SK-N-SH treated with all-trans-retinoic acid at 6 μM for 48 hours (cell line): Measurements from ENCODE around the gene PDZK1IP1.

Source experiments
- ATAC-seq: fragments of 200-7000 bp; cut with Tn5 transposase; 3 replicates; pipeline ENCODE4 v1.9.1; 2020; ENCODE audit warnings: mild to moderate bottlenecking, moderate library complexity
- BACH2 ChIP-seq: fragments of 250-450 bp; sonication (Bioruptor Pico); IDR thresholded peaks from 2 replicates; pipeline ENCODE4 v1.9.0; 2021; ENCODE audit warnings: mild to moderate bottlenecking, borderline replicate concordance
- CSDC2 ChIP-seq: fragments of 250-450 bp; sonication (Bioruptor Pico); IDR thresholded peaks from 2 replicates; pipeline ENCODE4 v1.5.0; 2020; ENCODE audit warnings: mild to moderate bottlenecking, moderate library complexity
- CSRNP3 ChIP-seq: fragments of 250-450 bp; sonication (Bioruptor Pico); IDR thresholded peaks from 2 replicates; pipeline ENCODE4 v1.5.1; 2021; ENCODE audit warnings: mild to moderate bottlenecking, moderate library complexity
- ESRRG ChIP-seq: fragments of 250-450 bp; sonication (Bioruptor Pico); IDR thresholded peaks from 2 replicates; pipeline ENCODE4 v1.6.1; 2021; ENCODE audit warnings: mild to moderate bottlenecking
- GLIS3 ChIP-seq: fragments of 250-450 bp; sonication (Bioruptor Pico); IDR thresholded peaks from 2 replicates; pipeline ENCODE4 v1.5.0; 2020; ENCODE audit warnings: mild to moderate bottlenecking, moderate library complexity
- ISL1 ChIP-seq: fragments of 250-450 bp; sonication (Bioruptor Pico); IDR thresholded peaks from 2 replicates; pipeline ENCODE4 v2.1.2; 2022; ENCODE audit warnings: mild to moderate bottlenecking, moderate library complexity
- OSR1 ChIP-seq: fragments of 250-450 bp; sonication (Bioruptor Pico); IDR thresholded peaks from 2 replicates; pipeline ENCODE4 v1.8.0; 2022; ENCODE audit warnings: moderate library complexity, mild to moderate bottlenecking, inconsistent platforms
- PATZ1 ChIP-seq: fragments of 250-450 bp; sonication (Bioruptor Pico); IDR thresholded peaks from 2 replicates; pipeline ENCODE4 v1.8.0; 2020; ENCODE audit warnings: mild to moderate bottlenecking, moderate library complexity, borderline replicate concordance
- POU6F1 ChIP-seq: fragments of 250-450 bp; sonication (Bioruptor Pico); IDR thresholded peaks from 2 replicates; pipeline ENCODE4 v1.8.0; 2021; ENCODE audit warnings: low read depth, mild to moderate bottlenecking, moderate library complexity, borderline replicate concordance
- PPARA ChIP-seq: fragments of 250-450 bp; sonication (Bioruptor Pico); IDR thresholded peaks from 2 replicates; pipeline ENCODE4 v1.5.0; 2020; ENCODE audit warnings: mild to moderate bottlenecking, borderline replicate concordance
- RARB ChIP-seq: fragments of 250-450 bp; sonication (Bioruptor Pico); IDR thresholded peaks from 2 replicates; pipeline ENCODE4 v1.8.0; 2021; ENCODE audit warnings: mild to moderate bottlenecking, moderate library complexity
- SNAI2 ChIP-seq: fragments of 250-450 bp; sonication (Bioruptor Pico); IDR thresholded peaks from 2 replicates; pipeline ENCODE4 v1.5.0; 2020; ENCODE audit warnings: mild to moderate bottlenecking, moderate library complexity
- TCF4 ChIP-seq: fragments of 250-450 bp; sonication (Bioruptor Pico); IDR thresholded peaks from 2 replicates; pipeline ENCODE4 v1.8.0; 2021; ENCODE audit warnings: mild to moderate bottlenecking, moderate library complexity, borderline replicate concordance
- TSHZ2 ChIP-seq: fragments of 250-450 bp; sonication (Bioruptor Pico); IDR thresholded peaks from 2 replicates; pipeline ENCODE4 v1.5.0; 2020; ENCODE audit warnings: mild to moderate bottlenecking, moderate library complexity
- ZC3H10 ChIP-seq: fragments of 250-450 bp; sonication (Bioruptor Pico); IDR thresholded peaks from 2 replicates; pipeline ENCODE4 v1.5.1; 2021; ENCODE audit warnings: mild to moderate bottlenecking, moderate library complexity
- ZFP3 ChIP-seq: fragments of 250-450 bp; sonication (Bioruptor Pico); IDR thresholded peaks from 2 replicates; pipeline ENCODE4 v1.5.0; 2020; ENCODE audit warnings: mild to moderate bottlenecking, moderate library complexity
- ZFP30 ChIP-seq: fragments of 450-650 bp; formaldehyde crosslinking; IDR thresholded peaks from 2 replicates; pipeline ENCODE4 v1.5.0; 2022; ENCODE audit warnings: mild to moderate bottlenecking, moderate library complexity
- ZNF565 ChIP-seq: fragments of 450-650 bp; formaldehyde crosslinking; conservative IDR thresholded peaks from 2 replicates; pipeline ENCODE4 v1.5.0; 2020; ENCODE audit warnings: low read depth, mild to moderate bottlenecking, moderate library complexity
- ZNF70 ChIP-seq: fragments of 450-650 bp; formaldehyde crosslinking; IDR thresholded peaks from 2 replicates; pipeline ENCODE4 v1.5.0; 2020; ENCODE audit warnings: mild to moderate bottlenecking, moderate library complexity
- ZNF8 ChIP-seq: fragments of 450-650 bp; formaldehyde crosslinking; IDR thresholded peaks from 2 replicates; pipeline ENCODE4 v1.5.0; 2020; ENCODE audit warnings: mild to moderate bottlenecking, moderate library complexity
- TF ChIP-seq, protein P1 (sequence below): fragments of 250-450 bp; sonication (Bioruptor Pico); IDR thresholded peaks from 2 replicates; pipeline ENCODE4 v1.5.1; 2020; ENCODE audit warnings: low read depth, mild to moderate bottlenecking, moderate library complexity

Gene PDZK1IP1

DNA sequence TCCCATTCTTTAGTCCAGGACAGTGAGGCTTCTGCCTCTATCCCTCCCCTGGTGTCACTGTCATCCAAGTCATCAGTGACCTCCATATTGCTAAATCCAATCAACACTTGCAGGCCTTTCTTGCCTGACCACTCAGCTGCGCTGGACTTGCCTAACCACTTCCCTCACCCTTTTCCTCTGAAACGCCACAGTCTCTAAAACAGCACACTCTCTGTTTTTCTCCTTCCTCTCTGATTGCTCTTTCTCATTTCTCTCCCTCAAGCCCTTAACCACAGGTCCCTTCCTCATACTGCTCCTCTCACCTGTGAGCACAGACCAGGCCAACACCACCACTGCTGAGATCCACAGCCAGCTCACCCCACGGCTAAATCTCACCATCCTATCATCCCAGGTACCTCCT is 24.7 kb upstream of the PDZK1IP1 start:
- no peak for ATAC-seq
- TF ChIP-seq ZNF8 (CRISPR knock-in tag) (no peak), ZNF565 (no peak), ZFP30 (CRISPR knock-in tag) (no peak), PATZ1 (CRISPR knock-in tag) (no peak), PPARA (CRISPR knock-in tag) (no peak), OSR1 (CRISPR knock-in tag) (no peak), RARB (no peak), SNAI2 (CRISPR knock-in tag) (no peak), ZC3H10 (CRISPR knock-in tag) (no peak), CSDC2 (CRISPR knock-in tag) (no peak), ZNF70 (CRISPR knock-in tag) (no peak), BACH2 (CRISPR knock-in tag) (no peak), CSRNP3 (CRISPR knock-in tag) (no peak), POU6F1 (no peak)
- TF ChIP-seq, protein P1, sequence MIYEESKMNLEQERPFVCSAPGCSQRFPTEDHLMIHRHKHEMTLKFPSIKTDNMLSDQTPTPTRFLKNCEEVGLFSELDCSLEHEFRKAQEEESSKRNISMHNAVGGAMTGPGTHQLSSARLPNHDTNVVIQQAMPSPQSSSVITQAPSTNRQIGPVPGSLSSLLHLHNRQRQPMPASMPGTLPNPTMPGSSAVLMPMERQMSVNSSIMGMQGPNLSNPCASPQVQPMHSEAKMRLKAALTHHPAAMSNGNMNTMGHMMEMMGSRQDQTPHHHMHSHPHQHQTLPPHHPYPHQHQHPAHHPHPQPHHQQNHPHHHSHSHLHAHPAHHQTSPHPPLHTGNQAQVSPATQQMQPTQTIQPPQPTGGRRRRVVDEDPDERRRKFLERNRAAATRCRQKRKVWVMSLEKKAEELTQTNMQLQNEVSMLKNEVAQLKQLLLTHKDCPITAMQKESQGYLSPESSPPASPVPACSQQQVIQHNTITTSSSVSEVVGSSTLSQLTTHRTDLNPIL (CRISPR knock-in tag): no peak

- TF ChIP-seq OSR1 (CRISPR knock-in tag) (no peak), POU6F1 (no peak), BACH2 (CRISPR knock-in tag) (no peak), PPARA (CRISPR knock-in tag) (no peak), TCF4 (CRISPR knock-in tag) (no peak), PATZ1 (CRISPR knock-in tag) (no peak)
- no peak for ATAC-seq
These were observed 23.6 kb upstream of the PDZK1IP1 start for GRCh38 chr1:47213230-47213963.

- TF ChIP-seq GLIS3: no peak
- TF ChIP-seq ESRRG: no peak
- TF ChIP-seq ZFP3 (CRISPR knock-in tag): no peak
- no peak for TF ChIP-seq ZNF8 (CRISPR knock-in tag)
- no peak for TF ChIP-seq ZNF565
- no peak for TF ChIP-seq SNAI2 (CRISPR knock-in tag)
- TF ChIP-seq ZNF70 (CRISPR knock-in tag): no peak
- no peak for TF ChIP-seq CSDC2 (CRISPR knock-in tag)
- TF ChIP-seq RARB: no peak
- no peak for TF ChIP-seq TCF4 (CRISPR knock-in tag)
- no peak for TF ChIP-seq TSHZ2 (CRISPR knock-in tag)
- TF ChIP-seq ISL1 (CRISPR knock-in tag): no peak
- no peak for ATAC-seq
These were observed 22.9 kb upstream of the PDZK1IP1 start for GRCh38 chr1:47212636-47213229.
